Measurements from ENCODE around the gene DCC. TPM values are rescaled to one million over a fixed set of nuclear protein-coding genes. Genes with fewer than 3 reads are reported as not detected.

The DCC gene
- polyA plus RNA-seq, 1 donor (not counting 4 experiments of a cell fraction or from before 2014, with no cell fraction given), result not detected

- no peaks in the 10 kb centered on the region for H3K27me3 ChIP-seq (ENCODE audit: control insufficient read depth, extremely low read depth, insufficient read depth, low read length)
- no peaks in the 10 kb centered on the region for H3K4me1 ChIP-seq (ENCODE audit: control insufficient read depth, extremely low read depth, insufficient read depth, low read length)
- no peak overlapping the region for H3K4me3 ChIP-seq (ENCODE audit: control insufficient read depth in 2 of 3, extremely low read depth in 1 of 3, insufficient read depth in 2 of 3, low read depth in 1 of 3, low read length in 3 of 3)
- dilution Hi-C loops (cut with MboI; ENCODE audit: extremely low pct_ligation_motif_present, low sequenced_read_pairs), result no loop called here
- no peak for FAIRE-seq
- H3K27ac ChIP-seq (ENCODE audit: control insufficient read depth, insufficient read depth, low read length), result no peak overlapping the region
- H3K4me2 ChIP-seq (ENCODE audit: control insufficient read depth, extremely low read depth, insufficient read depth, low read depth, low read length), result no peak overlapping the region
- H3K9ac ChIP-seq (ENCODE audit: control insufficient read depth, extremely low read depth, insufficient read depth, low read length), result no peak overlapping the region
- H3K9me1 ChIP-seq (ENCODE audit: control insufficient read depth, extremely low read depth, insufficient read depth, low read length), result no peaks in the 10 kb centered on the region
- H4K20me1 ChIP-seq (ENCODE audit: control insufficient read depth, extremely low read depth, insufficient read depth, low read length), result no peaks in the 10 kb centered on the region
- H3K9me3 ChIP-seq (ENCODE audit: control insufficient read depth, low read depth, low read length), result no peaks in the 10 kb centered on the region
- no peaks in the 10 kb centered on the region for H3K36me3 ChIP-seq (ENCODE audit: control insufficient read depth in 2 of 2, extremely low read depth in 1 of 2, insufficient read depth in 2 of 2, low read length in 2 of 2)
- H2AFZ ChIP-seq (ENCODE audit: control insufficient read depth, low read length), result no peak overlapping the region
- no peaks in the 10 kb centered on the region for H3K79me2 ChIP-seq (ENCODE audit: control insufficient read depth, insufficient read depth, low read length)
- TF ChIP-seq EZH2 (IDR thresholded peaks at IDR 0.05; ENCODE audit: low read length), result no peak
- TF ChIP-seq, protein P1, sequence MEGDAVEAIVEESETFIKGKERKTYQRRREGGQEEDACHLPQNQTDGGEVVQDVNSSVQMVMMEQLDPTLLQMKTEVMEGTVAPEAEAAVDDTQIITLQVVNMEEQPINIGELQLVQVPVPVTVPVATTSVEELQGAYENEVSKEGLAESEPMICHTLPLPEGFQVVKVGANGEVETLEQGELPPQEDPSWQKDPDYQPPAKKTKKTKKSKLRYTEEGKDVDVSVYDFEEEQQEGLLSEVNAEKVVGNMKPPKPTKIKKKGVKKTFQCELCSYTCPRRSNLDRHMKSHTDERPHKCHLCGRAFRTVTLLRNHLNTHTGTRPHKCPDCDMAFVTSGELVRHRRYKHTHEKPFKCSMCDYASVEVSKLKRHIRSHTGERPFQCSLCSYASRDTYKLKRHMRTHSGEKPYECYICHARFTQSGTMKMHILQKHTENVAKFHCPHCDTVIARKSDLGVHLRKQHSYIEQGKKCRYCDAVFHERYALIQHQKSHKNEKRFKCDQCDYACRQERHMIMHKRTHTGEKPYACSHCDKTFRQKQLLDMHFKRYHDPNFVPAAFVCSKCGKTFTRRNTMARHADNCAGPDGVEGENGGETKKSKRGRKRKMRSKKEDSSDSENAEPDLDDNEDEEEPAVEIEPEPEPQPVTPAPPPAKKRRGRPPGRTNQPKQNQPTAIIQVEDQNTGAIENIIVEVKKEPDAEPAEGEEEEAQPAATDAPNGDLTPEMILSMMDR (optimal IDR thresholded peaks at IDR 0.05 in 1 of 3, IDR thresholded peaks at IDR 0.05 in 1 of 3, conservative IDR thresholded peaks at IDR 0.05 in 1 of 3; ENCODE audit: extremely low read depth in 1 of 3, insufficient read depth in 2 of 3, low read length in 3 of 3), result no peak
- no peak for DNase-seq (ENCODE audit: low read depth, low spot score)
Observed at GRCh38 chr18:52999633-53000032, 659.6 kb downstream of the DCC start.

GRCh38 chr18:53004798-53005197, 664.8 kb downstream of the DCC start:
- dilution Hi-C loops (cut with MboI; ENCODE audit: extremely low pct_ligation_motif_present, low sequenced_read_pairs), result no loop called here

More at GRCh38 chr18:53004798-53005197, 664.8 kb downstream of the DCC start:
- H2AFZ ChIP-seq (ENCODE audit: control insufficient read depth, low read length), result no peak overlapping the region
- no peaks in the 10 kb centered on the region for H3K79me2 ChIP-seq (ENCODE audit: control insufficient read depth, insufficient read depth, low read length)
- TF ChIP-seq, protein P1 (optimal IDR thresholded peaks at IDR 0.05 in 1 of 3, IDR thresholded peaks at IDR 0.05 in 1 of 3, conservative IDR thresholded peaks at IDR 0.05 in 1 of 3; ENCODE audit: extremely low read depth in 1 of 3, insufficient read depth in 2 of 3, low read length in 3 of 3), result no peak
- no peaks in the 10 kb centered on the region for H3K9me3 ChIP-seq (ENCODE audit: control insufficient read depth, low read depth, low read length)
- FAIRE-seq (no peak), DNase-seq (ENCODE audit: low read depth, low spot score) (no peak)
- no peaks in the 10 kb centered on the region for H3K27me3 ChIP-seq (ENCODE audit: control insufficient read depth, extremely low read depth, insufficient read depth, low read length)
- H3K27ac ChIP-seq (ENCODE audit: control insufficient read depth, insufficient read depth, low read length), result no peak overlapping the region
- no peaks in the 10 kb centered on the region for H3K9me1 ChIP-seq (ENCODE audit: control insufficient read depth, extremely low read depth, insufficient read depth, low read length)
- H4K20me1 ChIP-seq (ENCODE audit: control insufficient read depth, extremely low read depth, insufficient read depth, low read length), result no peaks in the 10 kb centered on the region
- no peaks in the 10 kb centered on the region for H3K4me1 ChIP-seq (ENCODE audit: control insufficient read depth, extremely low read depth, insufficient read depth, low read length)
- no peak overlapping the region for H3K4me2 ChIP-seq (ENCODE audit: control insufficient read depth, extremely low read depth, insufficient read depth, low read depth, low read length)
- H3K4me3 ChIP-seq (ENCODE audit: control insufficient read depth in 2 of 3, extremely low read depth in 1 of 3, insufficient read depth in 2 of 3, low read depth in 1 of 3, low read length in 3 of 3), result no peak overlapping the region
- no peaks in the 10 kb centered on the region for H3K36me3 ChIP-seq (ENCODE audit: control insufficient read depth in 2 of 2, extremely low read depth in 1 of 2, insufficient read depth in 2 of 2, low read length in 2 of 2)
- H3K9ac ChIP-seq (ENCODE audit: control insufficient read depth, extremely low read depth, insufficient read depth, low read length), result no peak overlapping the region

Measured in keratinocyte (primary cell).